Parathyroid adenoma (tissue), 2 donors: Measurements from ENCODE around the gene USP36.

Source experiments
- H2AFZ ChIP-seq: fragments of 300-600 bp; sonication (generic); one replicate; pipeline ENCODE4 v1.7.0; 2017; ENCODE audit warnings: antibody characterized with exemption, mild to moderate bottlenecking
- H3K27ac ChIP-seq: fragments of 300-600 bp; sonication (generic); one replicate; pipeline ENCODE4 v1.7.0; 2017
- H3K27me3 ChIP-seq: fragments of 300-600 bp; sonication (generic); one replicate; pipeline ENCODE4 v1.7.0; 2017; ENCODE audit warnings: low read length; ENCODE audit not compliant: control insufficient read depth, insufficient read depth
- H3K36me3 ChIP-seq: fragments of 300-600 bp; sonication (generic); one replicate; pipeline ENCODE4 v1.7.0; 2017; ENCODE audit warnings: low read length; ENCODE audit not compliant: control insufficient read depth, insufficient read depth
- H3K4me1 ChIP-seq: fragments of 300-600 bp; sonication (generic); one replicate; pipeline ENCODE4 v1.7.0; 2017; ENCODE audit warnings: control low read depth
- H3K4me2 ChIP-seq: fragments of 300-600 bp; sonication (generic); one replicate; pipeline ENCODE4 v1.7.0; 2017; ENCODE audit warnings: low read length
- H3K4me3 ChIP-seq: fragments of 300-600 bp; sonication (generic); one replicate; pipeline ENCODE4 v1.7.0; 2017; ENCODE audit warnings: low read depth, low read length
- H3K79me2 ChIP-seq: fragments of 300-600 bp; sonication (generic); one replicate; pipeline ENCODE4 v1.7.0; 2017; ENCODE audit warnings: control low read depth
- H3K9ac ChIP-seq: fragments of 300-600 bp; sonication (generic); one replicate; pipeline ENCODE4 v1.7.0; 2017; ENCODE audit warnings: mild to moderate bottlenecking
- H3K9me3 ChIP-seq: fragments of 300-600 bp; sonication (generic); one replicate; pipeline ENCODE4 v1.7.0; 2017; ENCODE audit warnings: low read length; ENCODE audit not compliant: control insufficient read depth
- CTCF ChIP-seq: fragments of 300-600 bp; sonication (generic); IDR thresholded peaks from one replicate; pipeline ENCODE4 v1.7.0; 2017; ENCODE audit warnings: antibody characterized with exemption, mild to moderate bottlenecking
- donor health status: primary hyperparathyroidism.

The USP36 gene

GRCh38 chr17:78847052-78847451, 6.4 kb upstream of the USP36 start:
- Histone ChIP-seq H3K4me2 (no peak overlapping the region), H3K36me3 (no peaks in the 10 kb centered on the region), H3K9ac (no peak overlapping the region), H3K27me3 (no peaks in the 10 kb centered on the region), H2AFZ (no peak overlapping the region), H3K9me3 (no peaks in the 10 kb centered on the region), H3K79me2 (no peaks in the 10 kb centered on the region), H3K4me1 (no peaks in the 10 kb centered on the region), H3K4me3 (no peak overlapping the region), H3K27ac (no peak overlapping the region)
- no peak for TF ChIP-seq CTCF

- Histone ChIP-seq H3K4me3 (no peak overlapping the region), H3K4me2 (no peak overlapping the region), H3K36me3 (no peaks in the 10 kb centered on the region), H3K27ac (no peak overlapping the region), H3K9me3 (no peaks in the 10 kb centered on the region), H3K27me3 (no peaks in the 10 kb centered on the region), H2AFZ (no peak overlapping the region), H3K79me2 (peaks cover 5% of the 10 kb centered on the region), H3K9ac (no peak overlapping the region), H3K4me1 (peaks cover 1% of the 10 kb centered on the region)
- TF ChIP-seq CTCF, result no peak
These were observed 3.8 kb upstream of the USP36 start for GRCh38 chr17:78844301-78845005.

GRCh38 chr17:78842881-78843565, 2.4 kb upstream of the USP36 start:
- no peak overlapping the region for H3K4me2 ChIP-seq
- no peak overlapping the region for H2AFZ ChIP-seq
- H3K9me3 ChIP-seq, result no peaks in the 10 kb centered on the region
- no peak overlapping the region for H3K4me3 ChIP-seq
- H3K4me1 ChIP-seq, result peaks cover 10% of the 10 kb centered on the region
- no peak overlapping the region for H3K27ac ChIP-seq
- no peak overlapping the region for H3K9ac ChIP-seq
- H3K27me3 ChIP-seq, result no peaks in the 10 kb centered on the region
- H3K36me3 ChIP-seq, result no peaks in the 10 kb centered on the region
- peak; percentile 21 for TF ChIP-seq CTCF
- H3K79me2 ChIP-seq, result peaks cover 17% of the 10 kb centered on the region

- Histone ChIP-seq H3K27me3 (no peaks in the 10 kb centered on the region), H3K4me3 (peak overlapping the region; percentile 92), H2AFZ (peak overlapping the region; percentile 90), H3K9ac (peak overlapping the region; percentile 89), H3K9me3 (no peaks in the 10 kb centered on the region), H3K36me3 (no peaks in the 10 kb centered on the region), H3K79me2 (peaks cover 36% of the 10 kb centered on the region), H3K27ac (peak overlapping the region; percentile 93), H3K4me2 (peak overlapping the region; percentile 80), H3K4me1 (peaks cover 10% of the 10 kb centered on the region)
- no peak for TF ChIP-seq CTCF
These were observed 159 bp downstream of the USP36 start for GRCh38 chr17:78840530-78840779.
